ENCODE results near the gene TMEM184B. TPM values are rescaled to one million over a fixed set of nuclear protein-coding genes. Genes with fewer than 3 reads are reported as not detected.
A peak's percentile ranks its signal among the peaks of the same experiment; 100 is the strongest.
"Not testable (repeated sequence)": the region's sequence is repeated elsewhere in the genome, so short reads cannot be mapped to it uniquely, and the experiment has no call there.

The TMEM184B gene
- total RNA-seq, 1 donor from 2014 or later = 33.1 TPM

DNA sequence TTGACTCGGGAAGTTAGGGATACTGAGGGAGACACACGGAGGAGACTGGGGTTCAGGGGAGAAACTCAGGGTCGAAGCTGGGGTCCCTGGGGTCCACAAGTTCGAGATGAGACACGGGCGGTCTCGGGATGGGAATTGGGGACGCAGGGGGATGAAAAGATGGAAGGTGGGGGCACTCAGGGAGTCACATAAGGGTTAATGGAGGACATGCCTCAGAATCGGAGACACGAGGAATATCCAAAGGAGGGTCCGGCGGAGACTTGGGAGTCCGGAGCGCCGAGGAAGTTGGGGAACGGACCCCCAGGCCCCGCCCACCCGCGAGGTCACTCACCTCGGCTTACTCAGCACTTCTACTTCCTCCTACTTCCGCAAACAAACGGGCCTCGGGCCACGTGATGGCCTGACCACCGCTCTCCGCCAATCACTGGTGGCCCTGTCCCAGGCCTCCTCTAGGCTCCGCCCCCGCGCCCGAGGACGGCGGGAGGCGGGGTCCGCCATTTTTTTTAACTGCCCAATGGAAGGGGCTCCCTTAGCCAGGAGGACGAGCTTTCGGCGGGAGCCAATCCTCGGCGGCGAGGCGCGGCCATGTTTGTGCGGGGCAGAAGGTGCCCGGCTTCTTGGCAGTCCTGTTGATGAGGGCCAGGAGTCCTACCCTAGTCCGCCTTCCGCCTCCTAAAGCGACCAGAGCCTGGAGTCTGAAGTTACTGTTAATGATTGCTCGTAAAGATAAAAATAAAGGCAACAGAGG lies 91.2 kb downstream of the TMEM184B start, which contains the start of gene PLA2G6:
PLA2G6 (minus strand) TSS at position 378 of the 748 bp plus-strand sequence. CDS start 12,404 bp downstream, outside the sequence.
- DNase-seq = peak; percentile 100
- peak within 1 kb of the TSS; percentile 98 for H3K4me3 Mint-ChIP-seq
- H3K27ac Mint-ChIP-seq = peak within 1 kb of the TSS; percentile 98
- H3K4me1 Mint-ChIP-seq = peaks cover 38% of the 10 kb centered on the region
- H3K36me3 Mint-ChIP-seq (ENCODE audit: low read depth) = no peaks in the 10 kb centered on the region
- no peaks in the 10 kb centered on the region for H3K9me3 Mint-ChIP-seq
- H3K27me3 Mint-ChIP-seq = peaks cover 7% of the 10 kb centered on the region
- intact Hi-C loops (cut with micrococcal nuclease) = loop anchor here (1.0 to 5.0 kb wide), 2 partner anchors 20 to 326 kb away; partner anchors contain the start of genes DDX17 and MAFF

DNA sequence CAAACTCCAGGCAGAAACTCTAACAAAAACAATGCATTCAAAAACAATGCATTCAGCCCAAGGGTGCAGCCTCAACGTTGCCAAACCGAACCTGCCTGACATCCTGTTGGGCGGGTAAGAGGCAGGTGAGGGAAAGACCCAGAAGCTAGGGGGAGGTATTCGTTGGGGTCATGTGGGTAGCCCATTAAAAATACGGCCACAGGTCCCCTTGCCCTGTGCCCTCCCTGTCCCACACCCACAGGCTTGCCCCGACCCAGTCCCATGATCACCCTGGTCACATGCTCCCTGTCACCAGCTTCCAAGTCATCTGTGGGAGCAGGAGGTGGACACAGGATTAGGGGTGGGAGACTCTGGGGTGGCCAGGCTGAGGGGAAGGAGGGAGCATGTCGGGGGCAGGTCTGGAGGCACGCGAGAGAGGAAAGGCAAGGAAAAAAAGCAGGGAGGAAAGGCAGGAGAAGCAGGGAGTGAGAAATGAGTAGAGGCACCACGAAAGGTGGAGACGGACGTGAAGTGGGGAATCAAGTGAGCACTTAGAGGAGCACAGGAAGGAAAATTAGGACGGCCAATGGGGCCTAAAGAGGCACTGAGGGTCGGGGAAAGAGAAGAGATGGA lies 91.9 kb downstream of the TMEM184B start:
- Mint-ChIP-seq H3K27ac (peak overlapping the region; percentile 98), H3K4me3 (peak overlapping the region; percentile 98), H3K36me3 (ENCODE audit: low read depth) (no peaks in the 10 kb centered on the region), H3K9me3 (no peaks in the 10 kb centered on the region), H3K27me3 (peaks cover 4% of the 10 kb centered on the region), H3K4me1 (peaks cover 42% of the 10 kb centered on the region)
- intact Hi-C loops (cut with micrococcal nuclease) = loop anchor here (1.0 to 5.0 kb wide), 2 partner anchors 20 to 326 kb away; partner anchors contain the start of genes DDX17 and MAFF
- DNase-seq = peak; percentile 83

DNA sequence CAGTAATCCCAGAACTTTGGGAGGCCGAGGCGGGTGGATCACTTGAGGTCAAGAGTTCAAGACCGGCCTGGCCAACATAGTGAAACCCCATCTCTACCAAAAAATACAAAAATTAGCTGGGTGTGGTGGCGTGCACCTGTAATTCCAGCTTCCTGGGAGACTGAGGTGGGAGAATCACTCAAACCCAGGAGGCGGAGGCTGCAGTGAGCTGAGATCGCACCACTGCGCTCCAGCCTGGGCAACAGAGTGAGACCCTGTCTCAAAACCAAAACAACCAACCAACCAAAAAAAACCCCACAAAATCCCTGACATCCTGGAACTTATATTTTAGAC lies 94.2 kb downstream of the TMEM184B start:
- H3K27ac Mint-ChIP-seq = not testable (repeated sequence)
- H3K4me1 Mint-ChIP-seq = peaks cover 47% of the 10 kb centered on the region

GRCh38 chr22:38177926-38178604 lies 94.7 kb downstream of the TMEM184B start:
- intact Hi-C loops (cut with micrococcal nuclease) = no loop called here
- Mint-ChIP-seq H3K36me3 (ENCODE audit: low read depth) (peaks cover 4% of the 10 kb centered on the region), H3K4me1 (peaks cover 50% of the 10 kb centered on the region), H3K4me3 (no peak overlapping the region), H3K9me3 (no peaks in the 10 kb centered on the region), H3K27ac (no peak overlapping the region), H3K27me3 (no peaks in the 10 kb centered on the region)
- DNase-seq = no peak

More for the DNA sequence above, 94.2 kb downstream of the TMEM184B start:
- DNase-seq; H3K36me3 Mint-ChIP-seq (ENCODE audit: low read depth); H3K9me3 Mint-ChIP-seq; H3K27me3 Mint-ChIP-seq; H3K4me3 Mint-ChIP-seq; intact Hi-C loops (cut with micrococcal nuclease): not testable (repeated sequence)

GRCh38 chr22:38177571-38177925 lies 95.3 kb downstream of the TMEM184B start:
- H3K9me3 Mint-ChIP-seq; H3K27ac Mint-ChIP-seq; H3K36me3 Mint-ChIP-seq (ENCODE audit: low read depth); intact Hi-C loops (cut with micrococcal nuclease); H3K4me3 Mint-ChIP-seq; DNase-seq; H3K27me3 Mint-ChIP-seq: not testable (repeated sequence)
- peaks cover 54% of the 10 kb centered on the region for H3K4me1 Mint-ChIP-seq

DNA sequence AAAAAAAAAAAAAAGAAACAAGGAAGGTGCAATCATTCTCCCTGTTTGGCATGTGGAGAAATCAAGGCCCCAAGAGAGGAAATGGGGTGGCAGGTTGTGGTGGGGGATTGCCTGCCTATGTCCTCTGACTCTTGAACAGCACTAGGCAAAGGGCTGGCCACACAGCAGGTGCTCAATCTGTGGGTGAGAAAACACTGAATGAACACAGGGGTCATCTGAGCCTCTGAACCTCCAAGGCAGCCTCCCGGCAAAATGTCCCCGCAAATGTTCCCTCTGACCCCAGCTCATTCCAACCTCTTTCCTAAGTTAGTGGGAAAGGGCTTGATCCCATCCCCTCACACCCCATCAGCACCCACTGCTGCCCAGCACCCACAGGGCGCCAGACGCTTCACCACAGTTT lies 95.8 kb downstream of the TMEM184B start:
- H3K4me3 Mint-ChIP-seq = no peak overlapping the region
- no peak for DNase-seq
- intact Hi-C loops (cut with micrococcal nuclease) = no loop called here
- H3K4me1 Mint-ChIP-seq = peaks cover 54% of the 10 kb centered on the region
- no peak overlapping the region for H3K27ac Mint-ChIP-seq
- no peaks in the 10 kb centered on the region for H3K27me3 Mint-ChIP-seq
- H3K9me3 Mint-ChIP-seq = no peaks in the 10 kb centered on the region
- peaks cover 4% of the 10 kb centered on the region for H3K36me3 Mint-ChIP-seq (ENCODE audit: low read depth)

- Mint-ChIP-seq H3K4me1 (peaks cover 50% of the 10 kb centered on the region), H3K36me3 (ENCODE audit: low read depth) (peaks cover 4% of the 10 kb centered on the region), H3K27ac (peak overlapping the region; percentile 78), H3K27me3 (no peaks in the 10 kb centered on the region), H3K9me3 (no peaks in the 10 kb centered on the region), H3K4me3 (peak overlapping the region; percentile 17)
- peak; percentile 70 for DNase-seq
- intact Hi-C loops (cut with micrococcal nuclease) = no loop called here
Observed at GRCh38 chr22:38176170-38176741, 96.6 kb downstream of the TMEM184B start.

- H3K27ac Mint-ChIP-seq = peak overlapping the region; percentile 78
- DNase-seq = no peak
- H3K36me3 Mint-ChIP-seq (ENCODE audit: low read depth) = peaks cover 4% of the 10 kb centered on the region
- peaks cover 42% of the 10 kb centered on the region for H3K4me1 Mint-ChIP-seq
- no peaks in the 10 kb centered on the region for H3K9me3 Mint-ChIP-seq
- no peak overlapping the region for H3K4me3 Mint-ChIP-seq
- intact Hi-C loops (cut with micrococcal nuclease) = no loop called here
- H3K27me3 Mint-ChIP-seq = no peaks in the 10 kb centered on the region
Observed at GRCh38 chr22:38175206-38176118, 97.3 kb downstream of the TMEM184B start.

DNA sequence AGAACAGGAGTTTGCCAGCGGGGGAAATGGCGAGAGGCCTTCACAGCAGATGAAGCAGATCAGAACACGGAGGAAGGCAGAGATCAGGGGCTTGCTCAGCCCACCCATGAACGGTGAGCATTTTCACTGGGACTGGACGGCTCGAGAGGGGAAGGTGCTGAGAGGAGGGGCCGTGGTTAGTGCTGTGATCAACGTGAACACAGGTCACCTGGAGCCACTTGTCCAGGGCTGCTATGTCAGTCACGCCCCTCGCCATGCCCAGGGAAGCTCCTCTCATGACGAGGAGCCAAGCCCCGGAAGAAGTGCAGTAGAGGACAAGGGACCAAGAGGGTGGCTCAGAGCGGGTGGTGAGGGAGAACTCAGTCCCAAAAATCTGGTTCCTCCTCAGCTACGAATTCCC lies 98.2 kb downstream of the TMEM184B start:
- no peak for DNase-seq
- H3K36me3 Mint-ChIP-seq (ENCODE audit: low read depth) = peaks cover 4% of the 10 kb centered on the region
- peaks cover 34% of the 10 kb centered on the region for H3K4me1 Mint-ChIP-seq
- no peaks in the 10 kb centered on the region for H3K9me3 Mint-ChIP-seq
- no peaks in the 10 kb centered on the region for H3K27me3 Mint-ChIP-seq
- no peak overlapping the region for H3K27ac Mint-ChIP-seq
- no peak overlapping the region for H3K4me3 Mint-ChIP-seq
- intact Hi-C loops (cut with micrococcal nuclease) = no loop called here

DNA sequence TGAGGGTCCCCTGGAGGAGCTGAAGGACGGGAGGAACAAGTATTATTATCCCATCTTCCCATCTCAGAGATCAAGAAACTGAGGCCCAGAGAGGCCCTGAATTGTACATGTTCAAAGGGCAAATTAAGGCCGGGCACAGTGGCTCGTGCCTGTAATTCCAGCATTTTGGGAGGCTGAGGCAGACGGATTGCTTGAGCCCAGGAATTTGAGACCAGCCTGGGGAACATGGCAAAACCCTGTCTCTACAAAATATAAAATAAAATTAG lies 99.2 kb downstream of the TMEM184B start:
- DNase-seq = no peak
- Mint-ChIP-seq H3K9me3 (no peaks in the 10 kb centered on the region), H3K27me3 (no peaks in the 10 kb centered on the region), H3K36me3 (ENCODE audit: low read depth) (peaks cover 6% of the 10 kb centered on the region), H3K4me1 (peaks cover 28% of the 10 kb centered on the region), H3K27ac (no peak overlapping the region), H3K4me3 (no peak overlapping the region)
- intact Hi-C loops (cut with micrococcal nuclease) = no loop called here

GRCh38 chr22:38172832-38173640 lies 99.8 kb downstream of the TMEM184B start:
- no peak overlapping the region for H3K4me3 Mint-ChIP-seq
- peaks cover 6% of the 10 kb centered on the region for H3K36me3 Mint-ChIP-seq (ENCODE audit: low read depth)
- H3K4me1 Mint-ChIP-seq = peaks cover 27% of the 10 kb centered on the region
- intact Hi-C loops (cut with micrococcal nuclease) = no loop called here
- no peaks in the 10 kb centered on the region for H3K27me3 Mint-ChIP-seq
- DNase-seq = no peak
- no peak overlapping the region for H3K27ac Mint-ChIP-seq
- no peaks in the 10 kb centered on the region for H3K9me3 Mint-ChIP-seq

DNA sequence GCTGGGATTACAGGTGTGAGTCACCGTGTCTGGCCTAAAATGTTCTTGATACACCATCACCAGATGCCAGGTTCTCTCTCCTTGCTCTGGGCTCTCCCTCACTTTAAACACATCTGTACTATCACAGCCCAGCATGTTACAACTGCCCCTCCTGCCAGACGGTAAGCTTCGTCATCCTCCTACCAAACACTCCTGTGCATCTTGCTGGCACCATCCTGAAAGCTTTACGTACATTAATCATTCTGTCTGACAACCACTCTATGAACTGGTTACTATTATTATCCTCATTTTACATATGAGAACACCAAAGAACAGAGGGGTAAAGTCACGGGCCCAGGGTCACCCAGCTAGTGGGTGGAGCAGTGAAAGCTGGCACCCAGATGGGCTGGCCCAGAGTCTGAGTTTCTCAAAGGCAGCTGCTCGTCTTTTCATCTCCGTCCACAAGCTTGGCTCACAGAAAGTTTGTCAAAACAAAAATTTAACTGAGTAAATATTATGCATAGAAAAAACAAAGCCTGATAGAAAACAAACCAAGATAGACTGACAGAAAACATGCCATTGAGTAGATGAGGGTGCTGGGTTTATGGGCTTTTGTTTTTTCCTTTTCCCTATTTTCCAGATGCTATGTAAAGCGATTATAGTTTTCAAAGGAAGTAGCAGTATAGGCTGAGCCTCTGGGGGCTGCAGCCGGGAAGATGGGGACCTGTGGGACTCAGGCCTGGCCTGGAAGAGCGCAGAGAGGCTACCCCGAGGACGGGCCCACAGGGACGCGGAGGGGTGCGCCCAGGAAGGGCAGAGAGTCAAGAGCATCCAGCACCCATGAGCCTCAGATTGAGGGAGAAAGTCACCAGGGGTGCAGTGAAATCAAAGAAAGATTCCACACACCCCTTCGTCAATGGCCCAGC lies 100.6 kb downstream of the TMEM184B start:
- intact Hi-C loops (cut with micrococcal nuclease) = no loop called here
- H3K4me3 Mint-ChIP-seq = no peak overlapping the region

More for the DNA sequence above, 100.6 kb downstream of the TMEM184B start:
- Mint-ChIP-seq H3K27ac (no peak overlapping the region), H3K27me3 (no peaks in the 10 kb centered on the region), H3K9me3 (no peaks in the 10 kb centered on the region), H3K36me3 (ENCODE audit: low read depth) (peaks cover 11% of the 10 kb centered on the region), H3K4me1 (peaks cover 24% of the 10 kb centered on the region)
- DNase-seq = no peak

Data from activated CD4-positive, alpha-beta T cell treated with anti-CD3 and anti-CD28 coated beads, Interleukin-2, amount 10 ng/mL, durations not matched to agents 24 days and 14 days (primary cell).